ENCODE measurements around the gene MCOLN2.

The MCOLN2 gene

DNA sequence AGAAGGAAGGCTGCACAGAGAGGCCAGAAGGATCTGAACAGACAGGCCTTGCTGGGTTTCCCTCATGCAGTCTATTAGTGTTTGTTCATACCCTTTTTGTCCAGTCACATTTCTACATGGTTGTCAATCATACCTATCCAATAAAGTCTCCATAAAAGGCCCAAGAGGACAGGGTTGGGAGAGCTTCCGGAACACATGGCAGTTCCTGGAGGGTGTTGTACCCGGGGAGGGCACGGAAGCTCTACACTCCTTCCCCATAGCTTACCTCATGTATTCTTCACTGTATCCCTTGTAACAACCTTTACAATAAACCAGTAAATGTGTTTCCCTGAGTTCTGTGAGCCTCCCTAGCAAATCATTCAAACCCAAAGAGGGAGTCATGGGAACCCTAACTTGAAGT is 28.0 kb downstream of the MCOLN2 start:
- no peak for DNase-seq (ENCODE audit: low read depth in 1 of 2, low spot score in 1 of 2)
- TF ChIP-seq SPI1 (IDR thresholded peaks at IDR 0.05; ENCODE audit: borderline replicate concordance, low read depth) = no peak
- TF ChIP-seq REST (IDR thresholded peaks at IDR 0.05; ENCODE audit: insufficient replicate concordance, low read depth) = no peak
- TF ChIP-seq GABPA (IDR thresholded peaks at IDR 0.05; ENCODE audit: low read depth) = no peak
- TF ChIP-seq, protein P1, sequence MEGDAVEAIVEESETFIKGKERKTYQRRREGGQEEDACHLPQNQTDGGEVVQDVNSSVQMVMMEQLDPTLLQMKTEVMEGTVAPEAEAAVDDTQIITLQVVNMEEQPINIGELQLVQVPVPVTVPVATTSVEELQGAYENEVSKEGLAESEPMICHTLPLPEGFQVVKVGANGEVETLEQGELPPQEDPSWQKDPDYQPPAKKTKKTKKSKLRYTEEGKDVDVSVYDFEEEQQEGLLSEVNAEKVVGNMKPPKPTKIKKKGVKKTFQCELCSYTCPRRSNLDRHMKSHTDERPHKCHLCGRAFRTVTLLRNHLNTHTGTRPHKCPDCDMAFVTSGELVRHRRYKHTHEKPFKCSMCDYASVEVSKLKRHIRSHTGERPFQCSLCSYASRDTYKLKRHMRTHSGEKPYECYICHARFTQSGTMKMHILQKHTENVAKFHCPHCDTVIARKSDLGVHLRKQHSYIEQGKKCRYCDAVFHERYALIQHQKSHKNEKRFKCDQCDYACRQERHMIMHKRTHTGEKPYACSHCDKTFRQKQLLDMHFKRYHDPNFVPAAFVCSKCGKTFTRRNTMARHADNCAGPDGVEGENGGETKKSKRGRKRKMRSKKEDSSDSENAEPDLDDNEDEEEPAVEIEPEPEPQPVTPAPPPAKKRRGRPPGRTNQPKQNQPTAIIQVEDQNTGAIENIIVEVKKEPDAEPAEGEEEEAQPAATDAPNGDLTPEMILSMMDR (IDR thresholded peaks at IDR 0.05; ENCODE audit: insufficient read depth, low read length) = no peak
- no peak for TF ChIP-seq POLR2AphosphoS5 (IDR thresholded peaks at IDR 0.05; ENCODE audit: low read depth)
- no peaks in the 10 kb centered on the region for H3K27me3 ChIP-seq (ENCODE audit: insufficient read depth, poor library complexity, severe bottlenecking)
- no peak overlapping the region for H3K4me3 ChIP-seq (replicated peaks; ENCODE audit: insufficient read depth, low read length)
- no peak overlapping the region for H3K27ac ChIP-seq (replicated peaks)

- no peak for DNase-seq (ENCODE audit: low read depth in 1 of 2, low spot score in 1 of 2)
- Histone ChIP-seq H3K27me3 (ENCODE audit: insufficient read depth, poor library complexity, severe bottlenecking) (no peaks in the 10 kb centered on the region), H3K4me3 (replicated peaks; ENCODE audit: insufficient read depth, low read length) (no peak overlapping the region), H3K27ac (replicated peaks) (no peak overlapping the region)
- no peak for TF ChIP-seq POLR2AphosphoS5 (IDR thresholded peaks at IDR 0.05; ENCODE audit: low read depth)
- TF ChIP-seq GABPA (IDR thresholded peaks at IDR 0.05; ENCODE audit: low read depth) = no peak
- no peak for TF ChIP-seq REST (IDR thresholded peaks at IDR 0.05; ENCODE audit: insufficient replicate concordance, low read depth)
- TF ChIP-seq, protein P1 (IDR thresholded peaks at IDR 0.05; ENCODE audit: insufficient read depth, low read length) = no peak
- TF ChIP-seq SPI1 (IDR thresholded peaks at IDR 0.05; ENCODE audit: borderline replicate concordance, low read depth) = no peak
These were observed 28.8 kb downstream of the MCOLN2 start for GRCh38 chr1:84968101-84968500.

DNA sequence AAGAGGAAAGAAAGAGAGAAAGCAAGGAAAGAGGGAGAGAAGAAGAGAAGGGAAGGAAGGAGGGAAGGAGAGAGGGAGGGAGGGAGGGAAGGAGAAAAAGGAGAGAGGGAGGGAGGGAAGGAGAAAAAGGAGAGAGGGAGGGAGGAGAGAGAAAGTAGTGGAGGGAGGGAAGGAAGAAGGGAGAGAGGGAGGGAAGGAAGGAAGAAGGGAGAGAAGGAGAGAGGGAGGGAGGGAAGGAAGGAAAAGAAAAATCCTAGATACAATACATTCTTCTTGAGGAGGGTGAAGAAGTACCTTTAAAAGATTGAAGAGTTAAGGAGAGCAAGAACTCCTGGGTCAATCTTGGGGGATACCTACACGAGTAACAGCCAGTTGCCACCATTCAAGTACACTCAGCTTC is 29.2 kb downstream of the MCOLN2 start:
- DNase-seq (ENCODE audit: low read depth in 1 of 2, low spot score in 1 of 2) = no peak
- Histone ChIP-seq H3K27ac (replicated peaks) (no peak overlapping the region), H3K4me3 (replicated peaks; ENCODE audit: insufficient read depth, low read length) (no peak overlapping the region), H3K27me3 (ENCODE audit: insufficient read depth, poor library complexity, severe bottlenecking) (no peaks in the 10 kb centered on the region)
- TF ChIP-seq REST (IDR thresholded peaks at IDR 0.05; ENCODE audit: insufficient replicate concordance, low read depth) (no peak), POLR2AphosphoS5 (IDR thresholded peaks at IDR 0.05; ENCODE audit: low read depth) (no peak), SPI1 (IDR thresholded peaks at IDR 0.05; ENCODE audit: borderline replicate concordance, low read depth) (no peak), GABPA (IDR thresholded peaks at IDR 0.05; ENCODE audit: low read depth) (no peak)
- TF ChIP-seq, protein P1 (IDR thresholded peaks at IDR 0.05; ENCODE audit: insufficient read depth, low read length) = no peak
